WTC11 (cell line): ENCODE measurements around the gene EDIL3. TPM values are rescaled to one million over a fixed set of nuclear protein-coding genes. Genes with fewer than 3 reads are reported as not detected.

Experiments used
- ATAC-seq: fragments of 200-7000 bp; cut with Tn5 transposase; 2 replicates; pipeline ENCODE4 v1.10.0; 2021; ENCODE audit warnings: mild to moderate bottlenecking, moderate library complexity
- CTCF ChIA-PET: fragments of 300-600 bp; sonication (Branson Sonifier 250); formaldehyde crosslinking; loops from one replicate; lab custom pipeline; 2021; ENCODE audit warnings: antibody characterized with exemption; lab: Charles Lee
- POLR2A ChIA-PET: fragments of 350-600 bp; sonication (Branson Sonifier 250); formaldehyde crosslinking; loops from one replicate; lab custom pipeline; 2021; ENCODE audit warnings: antibody characterized with exemption; lab: Charles Lee
- DNase-seq: peaks from one replicate; pipeline ENCODE4 v3.0.0; 2021; ENCODE audit warnings: low spot score
- H3K27ac Mint-ChIP-seq: 2 replicates; pipeline ENCODE4 v1.8.0; 2021; ENCODE audit warnings: mixed read lengths
- H3K27me3 Mint-ChIP-seq: 2 replicates; pipeline ENCODE4 v1.8.0; 2021; ENCODE audit warnings: low read depth, mild to moderate bottlenecking, moderate library complexity, mixed read lengths
- H3K36me3 Mint-ChIP-seq: 2 replicates; pipeline ENCODE4 v1.8.0; 2021; ENCODE audit warnings: mixed read lengths
- H3K4me1 Mint-ChIP-seq: 2 replicates; pipeline ENCODE4 v1.8.0; 2022; ENCODE audit warnings: mixed read lengths
- H3K4me3 Mint-ChIP-seq: 2 replicates; pipeline ENCODE4 v1.8.0; 2021; ENCODE audit warnings: mild to moderate bottlenecking, moderate library complexity, mixed read lengths
- H3K9me3 Mint-ChIP-seq: 2 replicates; pipeline ENCODE4 v1.8.0; 2021; ENCODE audit warnings: mixed read lengths
- AFF4 ChIP-seq: sonication (generic); formaldehyde crosslinking; IDR thresholded peaks from 2 replicates; pipeline ENCODE4 v1.8.1; 2023; ENCODE audit warnings: mild to moderate bottlenecking, missing genetic modification reagents, borderline replicate concordance
- AR ChIP-seq: fragments of 250-450 bp; sonication (Bioruptor Pico); IDR thresholded peaks from 2 replicates; pipeline ENCODE4 v1.9.0; 2021; ENCODE audit warnings: mild to moderate bottlenecking
- ARID4B ChIP-seq: sonication (generic); formaldehyde crosslinking; IDR thresholded peaks from 2 replicates; pipeline ENCODE4 v1.8.0; 2023; ENCODE audit warnings: missing genetic modification reagents, mild to moderate bottlenecking, borderline replicate concordance
- CREM ChIP-seq: sonication (generic); formaldehyde crosslinking; IDR thresholded peaks from 2 replicates; pipeline ENCODE4 v1.8.1; 2022; ENCODE audit warnings: mild to moderate bottlenecking, missing genetic modification reagents, moderate library complexity
- E2F5 ChIP-seq: sonication (generic); formaldehyde crosslinking; IDR thresholded peaks from 2 replicates; pipeline ENCODE4 v1.8.1; 2022; ENCODE audit warnings: mild to moderate bottlenecking, moderate library complexity, missing genetic modification reagents
- EMX1 ChIP-seq: fragments of 250-450 bp; sonication (Bioruptor Pico); IDR thresholded peaks from 2 replicates; pipeline ENCODE4 v1.8.0; 2021; ENCODE audit warnings: mild to moderate bottlenecking
- ESRRA ChIP-seq: sonication (generic); formaldehyde crosslinking; IDR thresholded peaks from 2 replicates; pipeline ENCODE4 v1.8.1; 2022; ENCODE audit warnings: mild to moderate bottlenecking, missing genetic modification reagents, borderline replicate concordance
- GRHL2 ChIP-seq: fragments of 250-450 bp; sonication (Bioruptor Pico); IDR thresholded peaks from 2 replicates; pipeline ENCODE4 v1.8.0; 2022; ENCODE audit warnings: mild to moderate bottlenecking, moderate library complexity; ENCODE audit not compliant: insufficient replicate concordance, severe bottlenecking
- HMGXB4 ChIP-seq: sonication (generic); formaldehyde crosslinking; IDR thresholded peaks from 2 replicates; pipeline ENCODE4 v1.8.1; 2023; ENCODE audit warnings: mild to moderate bottlenecking, moderate library complexity, missing genetic modification reagents
- MYBL2 ChIP-seq: sonication (generic); formaldehyde crosslinking; IDR thresholded peaks from 2 replicates; pipeline ENCODE4 v1.8.1; 2023; ENCODE audit warnings: mild to moderate bottlenecking, moderate library complexity, missing genetic modification reagents
- NR2C2 ChIP-seq: sonication (generic); formaldehyde crosslinking; IDR thresholded peaks from 2 replicates; pipeline ENCODE4 v1.8.0; 2022; ENCODE audit warnings: mild to moderate bottlenecking, missing genetic modification reagents
- NR3C1 ChIP-seq: sonication (generic); formaldehyde crosslinking; conservative IDR thresholded peaks from 2 replicates; pipeline ENCODE4 v1.8.1; 2023; ENCODE audit warnings: low read depth, mild to moderate bottlenecking, missing genetic modification reagents
- OVOL2 ChIP-seq: fragments of 250-450 bp; sonication (Bioruptor Pico); IDR thresholded peaks from 2 replicates; pipeline ENCODE4 v1.9.0; 2021; ENCODE audit warnings: mild to moderate bottlenecking, borderline replicate concordance
- STAT6 ChIP-seq: sonication (generic); formaldehyde crosslinking; conservative IDR thresholded peaks from 2 replicates; pipeline ENCODE4 v1.8.1; 2023; ENCODE audit warnings: mild to moderate bottlenecking, low read depth, missing genetic modification reagents, moderate library complexity
- USF1 ChIP-seq: sonication (generic); formaldehyde crosslinking; IDR thresholded peaks from 2 replicates; pipeline ENCODE4 v1.8.0; 2022; ENCODE audit warnings: mild to moderate bottlenecking, missing genetic modification reagents
- total RNA-seq: library from RNA; stranded (reverse); gene quantifications from 3 replicates; pipeline ENCODE4 v1.2.3, GENCODE V29; 2021

EDIL3 gene
- total RNA-seq, 1 experiment from 2014 or later, result 48.3 TPM

GRCh38 chr5:84184857-84185256 is 199.8 kb downstream of the EDIL3 start:
- CTCF ChIA-PET, result no interaction called here

More at GRCh38 chr5:84184857-84185256, 199.8 kb downstream of the EDIL3 start:
- Mint-ChIP-seq H3K36me3 (no peaks in the 10 kb centered on the region), H3K9me3 (no peaks in the 10 kb centered on the region), H3K27me3 (no peaks in the 10 kb centered on the region), H3K27ac (no peak overlapping the region), H3K4me1 (peaks cover 13% of the 10 kb centered on the region), H3K4me3 (no peak overlapping the region)
- ATAC-seq (no peak), DNase-seq (no peak)
- POLR2A ChIA-PET, result no interaction called here
- TF ChIP-seq MYBL2 (CRISPR knock-in tag) (no peak), OVOL2 (CRISPR knock-in tag) (no peak), HMGXB4 (CRISPR knock-in tag) (no peak), NR2C2 (no peak), CREM (no peak), STAT6 (CRISPR knock-in tag) (no peak), ARID4B (CRISPR knock-in tag) (no peak), ESRRA (CRISPR knock-in tag) (no peak), NR3C1 (CRISPR knock-in tag) (no peak), USF1 (CRISPR knock-in tag) (no peak), GRHL2 (no peak), EMX1 (CRISPR knock-in tag) (no peak), AFF4 (CRISPR knock-in tag) (no peak), E2F5 (no peak), AR (CRISPR knock-in tag) (no peak)
